GM19452 (cell line): ENCODE measurements around the gene PLA2G2F.

Experiments used
- ATAC-seq: cut with Tn5 transposase; IDR thresholded peaks from one replicate; pipeline ENCODE4 v1.9.1; 2021; ENCODE audit not compliant: unreplicated experiment

Gene PLA2G2F

DNA sequence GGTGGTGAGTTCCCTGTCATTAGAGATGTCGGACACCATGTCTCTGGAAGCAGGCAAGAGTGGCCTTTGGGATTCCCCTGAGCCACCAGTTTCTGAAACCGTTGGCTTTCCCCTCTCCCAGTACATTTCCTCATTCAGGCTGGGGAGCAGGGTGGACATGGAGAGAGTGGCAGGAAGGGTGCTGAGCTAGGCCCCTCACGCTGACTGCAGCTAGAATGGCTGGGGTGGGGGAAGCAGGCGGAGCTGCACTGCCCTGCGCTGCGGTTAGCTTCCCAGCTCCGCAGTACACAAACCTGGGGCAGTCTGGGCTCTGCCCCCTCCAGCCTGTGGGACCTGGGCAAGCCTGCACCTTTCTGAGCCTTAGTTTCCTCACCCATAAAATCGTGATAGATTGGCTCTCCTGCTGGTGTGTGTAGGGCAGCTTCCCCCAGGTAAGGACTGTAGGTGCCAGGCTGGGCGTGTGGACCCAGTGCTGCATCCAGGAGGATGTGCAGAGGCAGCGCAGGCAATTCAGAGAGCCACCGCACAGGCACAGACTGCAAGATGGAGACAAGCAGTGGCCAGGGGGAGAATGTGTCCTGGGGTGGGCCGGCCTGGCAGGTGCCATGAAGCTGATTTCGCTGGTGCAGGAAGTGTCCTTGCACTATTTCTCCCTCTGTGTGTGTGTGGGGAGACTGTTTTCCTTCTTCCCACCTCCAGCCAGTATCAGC, 3.0 kb downstream of the PLA2G2F start:
- no peak for ATAC-seq

- no peak for ATAC-seq
Observed at GRCh38 chr1:20143318-20143717, 4.2 kb downstream of the PLA2G2F start.

DNA sequence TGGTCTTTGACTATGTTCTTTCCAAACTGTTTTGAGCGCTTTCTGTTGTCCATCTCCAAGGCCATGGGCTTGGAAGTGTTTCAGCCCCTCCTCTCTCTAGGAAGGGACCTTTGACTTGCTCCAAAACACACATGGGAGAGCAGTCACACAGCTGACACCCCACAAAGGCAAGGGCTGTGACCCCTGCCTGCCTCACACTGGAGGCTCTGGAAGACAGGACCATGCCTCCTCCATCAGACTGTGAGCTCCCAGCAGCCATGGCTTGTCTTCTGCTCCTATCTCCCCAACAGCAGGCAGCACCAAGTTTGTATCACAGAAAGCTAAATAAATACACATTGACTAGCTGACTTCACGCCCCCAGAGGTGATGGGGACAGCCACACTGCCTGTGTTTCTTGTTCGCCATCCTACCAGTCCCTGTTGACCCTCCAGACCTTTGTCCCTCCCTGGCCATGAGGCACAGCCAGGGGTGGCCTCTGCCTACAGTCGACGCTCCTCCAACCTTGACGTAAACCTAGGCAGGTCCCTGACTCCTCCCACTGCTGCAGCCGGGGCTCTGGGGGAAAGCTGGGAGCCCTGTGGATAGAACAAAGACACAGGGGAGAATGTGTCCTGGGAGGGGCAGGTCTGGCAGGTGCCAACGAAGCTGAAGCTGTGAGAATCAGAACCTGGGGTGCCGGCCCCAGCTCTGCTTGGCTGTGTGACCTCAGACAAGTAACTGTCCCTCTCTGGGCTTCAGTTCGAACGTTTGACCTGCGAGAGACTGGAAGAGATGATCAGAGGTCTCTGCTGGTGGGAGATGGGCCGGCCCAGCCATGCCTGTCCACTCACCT, 4.8 kb downstream of the PLA2G2F start:
- ATAC-seq, result no peak

DNA sequence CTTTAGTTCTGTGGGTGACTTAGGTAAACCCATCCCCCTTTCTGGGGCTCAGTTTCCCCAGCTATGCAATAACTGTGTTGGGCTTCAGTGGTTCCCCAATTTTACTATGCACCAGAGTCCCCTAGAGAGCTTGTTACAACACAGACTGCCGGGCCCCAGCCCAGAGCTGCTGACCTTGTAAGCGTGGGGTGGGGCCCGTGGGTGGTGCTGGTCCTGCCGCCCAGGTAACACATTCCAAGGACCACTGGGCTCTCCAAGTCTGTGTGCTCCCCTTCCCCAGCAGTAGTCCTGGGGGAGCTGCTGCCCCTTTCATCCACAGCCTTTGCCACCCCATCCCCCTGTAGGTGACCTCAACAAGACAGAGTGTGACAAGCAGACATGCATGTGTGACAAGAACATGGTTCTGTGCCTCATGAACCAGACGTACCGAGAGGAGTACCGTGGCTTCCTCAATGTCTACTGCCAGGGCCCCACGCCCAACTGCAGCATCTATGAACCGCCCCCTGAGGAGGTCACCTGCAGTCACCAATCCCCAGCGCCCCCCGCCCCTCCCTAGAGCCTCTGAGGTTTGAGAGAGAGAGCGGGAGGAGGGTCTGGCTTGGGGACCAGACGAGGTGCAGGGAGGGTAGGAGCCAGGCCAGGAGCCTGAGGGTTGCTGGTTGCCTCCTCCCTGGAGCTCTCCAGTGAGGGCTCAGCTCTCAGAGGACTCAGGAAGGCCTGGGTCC, 8.9 kb downstream of the PLA2G2F start:
- no peak for ATAC-seq

DNA sequence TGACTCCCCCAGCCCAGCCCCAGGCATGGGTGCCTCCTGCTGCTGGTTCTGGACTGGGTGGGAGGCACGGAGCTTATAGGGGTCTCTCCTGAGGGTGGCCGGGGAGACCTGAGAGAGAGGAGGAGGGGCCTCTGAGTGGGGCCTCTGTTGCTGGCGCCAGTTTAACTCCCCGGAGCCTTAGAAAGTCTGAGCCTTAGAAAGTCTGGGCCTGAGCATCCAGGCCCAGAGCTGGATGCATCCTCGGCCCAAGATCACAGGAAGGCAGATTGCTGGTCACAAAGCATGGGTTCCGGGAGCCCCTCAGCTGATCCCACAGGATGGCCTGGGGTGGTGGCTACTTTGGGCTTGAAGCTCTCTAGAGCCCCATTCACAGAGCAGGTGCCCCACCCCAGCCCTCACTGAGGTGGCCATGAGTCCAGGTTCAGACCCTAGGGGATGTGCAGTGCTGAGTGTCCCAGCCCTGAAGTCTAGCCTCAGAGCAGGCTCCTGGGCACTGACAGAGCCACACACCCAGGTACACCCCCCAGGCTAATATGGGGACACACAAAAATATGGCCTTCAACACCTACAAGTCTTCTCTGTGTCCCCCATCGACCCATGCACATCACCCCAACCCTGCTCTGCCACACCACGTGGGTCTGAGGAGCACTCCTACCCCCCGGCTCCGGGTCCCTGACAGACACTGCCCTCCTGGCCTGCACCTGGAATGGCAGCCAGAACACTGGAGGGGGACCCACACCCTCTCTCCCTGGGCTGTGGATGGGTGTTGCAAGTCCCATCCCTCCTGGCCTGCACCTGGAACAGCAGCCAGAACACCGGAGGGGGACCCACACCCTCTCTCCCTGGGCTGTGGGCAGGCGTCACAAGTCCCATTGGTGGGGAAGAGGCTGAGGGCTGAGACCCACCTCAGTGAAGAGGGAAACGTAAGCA, 9.7 kb downstream of the PLA2G2F start:
- ATAC-seq, result no peak

GRCh38 chr1:20149601-20150325, 10.6 kb downstream of the PLA2G2F start:
- no peak for ATAC-seq

GRCh38 chr1:20150326-20150705, 11.2 kb downstream of the PLA2G2F start:
- no peak for ATAC-seq

DNA sequence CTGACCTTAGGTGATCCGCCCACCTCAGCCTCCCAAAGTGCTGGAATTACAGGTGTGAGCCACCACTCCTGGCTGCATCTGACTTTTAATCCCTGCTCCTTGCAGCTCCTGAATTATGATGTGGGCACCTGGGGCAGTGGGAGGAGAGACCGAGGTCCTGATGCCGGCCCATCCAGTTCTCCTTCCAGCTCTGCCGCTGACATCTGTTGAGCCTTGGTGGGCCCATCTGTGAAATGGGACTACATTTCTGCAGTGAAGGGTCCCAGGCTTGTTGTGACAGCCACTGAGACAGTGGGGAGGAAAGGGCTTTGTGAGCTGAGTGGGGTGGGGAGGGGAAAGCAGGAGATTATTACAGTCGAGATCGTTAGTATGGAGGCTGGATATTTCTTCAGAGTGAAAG, 11.8 kb downstream of the PLA2G2F start:
- no peak for ATAC-seq

DNA sequence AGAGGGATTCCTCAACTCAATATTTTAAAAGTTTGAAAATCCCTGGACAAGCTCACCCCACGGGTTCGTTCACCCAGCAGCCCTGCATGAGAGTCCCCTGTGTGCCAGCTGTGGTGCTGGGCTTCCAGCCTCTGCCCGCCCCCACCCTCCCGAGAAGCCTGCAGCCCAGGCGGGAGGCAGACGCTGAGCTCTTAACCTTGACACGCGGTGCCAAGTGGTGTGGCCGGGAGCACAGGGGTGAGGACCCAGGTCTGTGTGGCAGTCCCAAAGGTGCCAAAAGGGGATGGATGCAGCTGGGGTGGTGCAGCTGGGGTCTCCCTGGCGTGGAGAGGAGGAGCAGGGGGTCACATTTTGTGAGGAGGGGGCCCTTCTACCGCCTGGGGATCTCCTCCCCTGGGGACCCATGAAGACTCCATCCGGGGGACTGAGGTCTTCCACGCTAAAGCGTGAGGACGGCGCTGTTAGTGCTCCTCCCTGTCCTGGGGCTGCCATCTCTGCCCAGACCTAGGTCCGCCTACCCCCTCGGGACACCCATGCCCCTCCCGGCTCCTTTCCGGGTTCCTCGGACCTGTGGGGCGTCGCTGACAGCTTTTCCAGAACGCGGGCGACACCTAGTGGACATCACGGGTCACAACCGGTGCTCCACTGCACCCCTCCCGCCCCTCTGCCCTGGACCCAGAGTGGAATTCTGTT, 12.9 kb downstream of the PLA2G2F start:
- ATAC-seq, result no peak

GRCh38 chr1:20152599-20152930, 13.4 kb downstream of the PLA2G2F start:
- ATAC-seq, result no peak

DNA sequence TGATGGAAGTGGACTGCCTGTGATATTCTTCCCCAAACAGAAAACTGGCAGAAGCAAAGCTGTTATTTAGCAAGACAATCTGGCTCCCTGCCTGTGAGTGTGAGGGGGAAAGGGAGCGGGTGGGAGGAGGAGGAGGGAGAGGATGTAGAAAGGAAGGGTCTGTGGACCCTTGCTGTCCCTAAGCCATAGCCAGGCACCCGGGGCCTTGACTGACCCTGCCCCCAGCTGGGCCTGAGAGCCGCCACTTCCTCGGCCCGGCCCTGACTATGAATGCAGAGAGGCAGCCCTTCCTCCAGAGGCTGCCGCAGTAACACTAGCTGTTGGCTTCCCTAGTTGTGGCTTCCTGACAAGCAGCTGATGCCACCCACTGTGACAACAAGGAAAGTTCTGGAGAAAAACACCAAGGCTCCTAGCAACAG, 13.9 kb downstream of the PLA2G2F start:
- ATAC-seq, result no peak

GRCh38 chr1:20154301-20154831, 15.2 kb downstream of the PLA2G2F start:
- ATAC-seq, result no peak

DNA sequence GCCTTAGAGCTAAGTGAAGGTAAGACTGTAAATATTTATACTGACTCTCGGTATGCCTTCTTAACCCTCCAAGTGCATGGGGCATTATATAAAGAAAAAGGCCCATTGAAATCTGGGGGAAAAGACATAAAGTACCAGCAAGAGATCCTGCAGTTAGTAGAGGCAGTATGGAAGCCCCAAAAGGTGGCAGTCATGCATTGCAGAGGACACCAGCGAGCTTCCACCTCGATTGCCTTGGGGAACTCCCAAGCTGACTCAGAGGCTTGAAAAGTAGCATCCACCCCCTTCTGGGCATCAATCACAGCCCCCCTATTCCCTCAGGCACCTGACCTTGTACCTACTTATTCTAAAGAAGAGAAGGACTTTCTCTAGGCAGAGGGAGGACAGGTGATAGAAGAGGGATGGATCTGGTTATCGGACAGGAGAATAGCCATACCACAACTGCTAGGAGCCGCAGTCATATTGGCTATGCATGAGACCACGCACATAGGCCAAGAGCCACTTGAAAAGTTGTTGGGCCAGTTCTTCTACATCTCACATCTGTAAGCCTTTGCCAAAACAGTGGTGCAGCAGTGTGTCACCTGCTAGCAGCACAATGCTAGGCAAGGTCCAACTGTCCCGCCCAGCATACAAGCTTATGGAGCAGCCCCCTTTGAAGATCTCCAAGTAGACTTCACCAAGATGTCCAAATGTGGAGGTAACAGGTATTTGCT, 19.4 kb downstream of the PLA2G2F start:
- no peak for ATAC-seq

GRCh38 chr1:20160034-20160433, 20.9 kb downstream of the PLA2G2F start:
- ATAC-seq, result no peak

DNA sequence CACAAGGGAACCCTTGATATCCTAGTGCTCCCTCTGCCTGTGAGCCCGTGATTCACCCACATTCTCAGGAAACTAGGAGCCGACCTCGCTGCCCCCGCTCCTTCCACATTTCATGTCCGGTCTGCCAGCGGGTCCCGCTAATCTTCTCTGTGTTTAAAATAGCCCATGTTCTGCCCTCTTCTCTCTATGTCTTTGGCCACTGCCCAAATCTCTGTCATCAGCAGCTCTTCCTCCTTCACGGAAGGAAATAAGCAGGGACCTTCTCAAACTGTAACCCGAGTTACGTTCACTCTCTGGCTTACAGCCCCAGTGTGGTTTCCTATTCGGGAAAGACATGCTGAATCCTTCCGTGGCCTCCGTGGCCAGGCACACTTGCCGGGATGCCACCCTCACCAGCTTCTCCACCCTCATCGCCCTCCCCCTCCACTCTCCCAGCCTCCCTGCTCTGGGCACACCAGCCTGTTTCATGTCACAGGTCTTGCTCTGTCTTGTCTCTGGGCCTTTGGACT, 25.6 kb downstream of the PLA2G2F start:
- ATAC-seq, result no peak

- ATAC-seq, result no peak
Observed at GRCh38 chr1:20165522-20165951, 26.4 kb downstream of the PLA2G2F start.

GRCh38 chr1:20166051-20166450, 26.9 kb downstream of the PLA2G2F start:
- no peak for ATAC-seq

DNA sequence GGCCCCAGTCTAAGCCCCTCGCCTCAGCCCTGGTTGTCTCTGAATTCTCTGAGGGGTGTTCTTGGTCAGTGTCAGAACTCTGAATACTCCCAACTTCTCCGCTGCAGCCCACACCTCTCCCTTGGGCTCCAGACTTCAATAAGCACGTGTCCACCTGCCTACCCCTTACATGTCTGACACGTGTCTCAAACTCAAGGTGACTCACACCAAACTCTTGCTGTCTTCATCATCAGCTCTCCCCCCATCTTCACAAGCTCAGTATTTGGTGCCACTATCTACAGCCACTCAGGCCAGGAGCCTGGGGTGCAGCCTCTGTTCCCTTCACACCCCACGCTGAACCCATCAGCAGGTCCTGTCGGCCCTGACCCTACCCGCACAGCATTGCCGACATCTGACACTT, 28.0 kb downstream of the PLA2G2F start:
- no peak for ATAC-seq
